Adipocyte (in vitro differentiated cells): ENCODE measurements around the gene SLC19A1.
"Not testable (repeated sequence)": the region's sequence is repeated elsewhere in the genome, so short reads cannot be mapped to it uniquely, and the experiment has no call there.

Experiments used
- DNase-seq: peaks from one replicate; pipeline ENCODE4 v3.0.0-alpha.2; 2015; ENCODE audit warnings: low read depth
- H3K27me3 ChIP-seq: replicated peaks from 2 replicates; pipeline ENCODE4 v1.7.0; 2013; ENCODE audit warnings: mild to moderate bottlenecking, low read length, moderate library complexity; ENCODE audit not compliant: control insufficient read depth, insufficient read depth
- H3K36me3 ChIP-seq: 2 replicates; pipeline ENCODE4 v1.7.0; 2013; ENCODE audit warnings: low read length, mild to moderate bottlenecking, moderate library complexity; ENCODE audit not compliant: control insufficient read depth, insufficient read depth, severe bottlenecking
- H3K4me1 ChIP-seq: 2 replicates; pipeline ENCODE4 v1.7.0; 2013; ENCODE audit warnings: mild to moderate bottlenecking, low read length, moderate library complexity; ENCODE audit not compliant: control insufficient read depth, insufficient read depth
- H3K4me3 ChIP-seq: 2 replicates; pipeline ENCODE4 v1.7.0; 2013; ENCODE audit warnings: mild to moderate bottlenecking, low read length, moderate library complexity
- H3K9ac ChIP-seq: 2 replicates; pipeline ENCODE4 v1.7.0; 2013; ENCODE audit warnings: mild to moderate bottlenecking, low read length, moderate library complexity
- H3K9me3 ChIP-seq: 2 replicates; pipeline ENCODE4 v1.7.0; 2013; ENCODE audit warnings: mild to moderate bottlenecking, low read length, moderate library complexity; ENCODE audit not compliant: control insufficient read depth

The SLC19A1 gene

GRCh38 chr21:45508607-45509565, 33.4 kb downstream of the SLC19A1 start:
- H3K4me3 ChIP-seq = no peak overlapping the region

GRCh38 chr21:45507888-45508508, 34.2 kb downstream of the SLC19A1 start:
- no peak for DNase-seq
- Histone ChIP-seq H3K27me3 (no peaks in the 10 kb centered on the region), H3K9me3 (no peaks in the 10 kb centered on the region), H3K4me1 (no peaks in the 10 kb centered on the region), H3K4me3 (no peak overlapping the region), H3K9ac (no peak overlapping the region), H3K36me3 (peaks cover 14% of the 10 kb centered on the region)

More at GRCh38 chr21:45508607-45509565, 33.4 kb downstream of the SLC19A1 start:
- peaks cover 17% of the 10 kb centered on the region for H3K36me3 ChIP-seq
- no peak for DNase-seq
- H3K4me1 ChIP-seq = no peaks in the 10 kb centered on the region
- no peaks in the 10 kb centered on the region for H3K27me3 ChIP-seq
- no peaks in the 10 kb centered on the region for H3K9me3 ChIP-seq
- no peak overlapping the region for H3K9ac ChIP-seq

- H3K4me3 ChIP-seq = no peak overlapping the region
- H3K9ac ChIP-seq = no peak overlapping the region
- H3K36me3 ChIP-seq = peaks cover 11% of the 10 kb centered on the region
- no peaks in the 10 kb centered on the region for H3K9me3 ChIP-seq
- H3K4me1 ChIP-seq = no peaks in the 10 kb centered on the region
- no peaks in the 10 kb centered on the region for H3K27me3 ChIP-seq
- DNase-seq = no peak
Measured at GRCh38 chr21:45507523-45507875, 34.7 kb downstream of the SLC19A1 start.

- Histone ChIP-seq H3K4me1 (no peaks in the 10 kb centered on the region), H3K9ac (no peak overlapping the region), H3K4me3 (no peak overlapping the region), H3K27me3 (no peaks in the 10 kb centered on the region), H3K36me3 (peaks cover 7% of the 10 kb centered on the region), H3K9me3 (no peaks in the 10 kb centered on the region)
- DNase-seq = no peak
Measured at GRCh38 chr21:45506836-45507522, 35.3 kb downstream of the SLC19A1 start.

GRCh38 chr21:45506241-45506817, 35.9 kb downstream of the SLC19A1 start:
- Histone ChIP-seq H3K4me3 (no peak overlapping the region), H3K36me3 (peaks cover 2% of the 10 kb centered on the region), H3K9me3 (no peaks in the 10 kb centered on the region), H3K4me1 (no peaks in the 10 kb centered on the region), H3K27me3 (no peaks in the 10 kb centered on the region), H3K9ac (no peak overlapping the region)
- DNase-seq = no peak

- no peaks in the 10 kb centered on the region for H3K4me1 ChIP-seq
- DNase-seq = no peak
- H3K27me3 ChIP-seq = no peaks in the 10 kb centered on the region
- no peaks in the 10 kb centered on the region for H3K36me3 ChIP-seq
- no peaks in the 10 kb centered on the region for H3K9me3 ChIP-seq
- H3K9ac ChIP-seq = no peak overlapping the region
- H3K4me3 ChIP-seq = no peak overlapping the region
Measured at GRCh38 chr21:45505416-45506021, 36.7 kb downstream of the SLC19A1 start.

GRCh38 chr21:45504516-45505415, 37.5 kb downstream of the SLC19A1 start:
- Histone ChIP-seq H3K4me3 (no peak overlapping the region), H3K4me1 (no peaks in the 10 kb centered on the region), H3K27me3 (no peaks in the 10 kb centered on the region), H3K9me3 (no peaks in the 10 kb centered on the region), H3K9ac (no peak overlapping the region), H3K36me3 (no peaks in the 10 kb centered on the region)
- no peak for DNase-seq

- no peaks in the 10 kb centered on the region for H3K36me3 ChIP-seq
- DNase-seq = no peak
- H3K27me3 ChIP-seq = no peaks in the 10 kb centered on the region
Measured at GRCh38 chr21:45504021-45504515, 38.2 kb downstream of the SLC19A1 start.

GRCh38 chr21:45503226-45503625, 39.0 kb downstream of the SLC19A1 start:
- H3K9me3 ChIP-seq, H3K4me1 ChIP-seq, H3K27me3 ChIP-seq, H3K9ac ChIP-seq, DNase-seq, H3K36me3 ChIP-seq, H3K4me3 ChIP-seq: not testable (repeated sequence)

More at GRCh38 chr21:45504021-45504515, 38.2 kb downstream of the SLC19A1 start:
- Histone ChIP-seq H3K4me3 (no peak overlapping the region), H3K9ac (no peak overlapping the region), H3K9me3 (no peaks in the 10 kb centered on the region), H3K4me1 (no peaks in the 10 kb centered on the region)

- H3K4me1 ChIP-seq = no peaks in the 10 kb centered on the region
- H3K4me3 ChIP-seq = no peak overlapping the region
- H3K9ac ChIP-seq = no peak overlapping the region
- H3K9me3 ChIP-seq = no peaks in the 10 kb centered on the region
- DNase-seq = no peak
- H3K27me3 ChIP-seq = no peaks in the 10 kb centered on the region
- peaks cover 5% of the 10 kb centered on the region for H3K36me3 ChIP-seq
Measured at GRCh38 chr21:45502600-45502999, 39.6 kb downstream of the SLC19A1 start.
